GM19240 (cell line): ENCODE results near the gene C17orf75.
"Not testable (repeated sequence)": the region's sequence is repeated elsewhere in the genome, so short reads cannot be mapped to it uniquely, and the experiment has no call there.

Experiments used
- DNase-seq: peaks from one replicate; pipeline ENCODE4 v3.0.0; 2011; ENCODE audit warnings: low spot score; ENCODE audit not compliant: insufficient read length

C17orf75 gene

DNA sequence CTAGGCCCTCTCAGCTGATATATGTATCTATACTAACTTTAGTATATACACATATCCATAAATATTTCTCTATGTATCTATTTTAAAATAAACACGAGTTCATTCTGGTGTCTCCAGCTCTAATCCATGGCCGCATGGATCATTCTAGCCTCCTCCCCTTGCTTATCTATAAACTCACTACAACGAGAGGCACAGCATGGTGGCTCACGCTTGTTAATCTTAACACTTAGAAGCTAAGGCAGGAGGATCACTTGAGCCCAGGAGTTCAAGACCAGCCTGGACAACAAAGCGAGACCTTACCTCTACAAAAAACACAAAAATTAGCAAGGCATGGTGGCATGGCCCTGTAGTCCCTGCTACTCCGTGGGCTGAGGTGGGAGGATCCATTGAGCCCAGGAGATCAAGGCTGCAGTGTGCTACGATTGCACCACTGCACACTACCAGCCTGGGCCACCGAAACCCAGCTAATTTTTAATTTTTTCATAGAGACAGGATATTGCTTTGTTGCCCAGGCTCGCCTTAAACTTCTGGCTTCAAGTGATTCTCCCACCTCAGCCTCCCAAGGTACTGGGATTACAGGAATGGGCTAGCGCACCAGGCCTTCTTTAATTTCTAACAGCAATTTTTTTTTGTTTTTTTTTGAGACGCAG lies 4.1 kb upstream of the C17orf75 start:
- DNase-seq: no peak

DNA sequence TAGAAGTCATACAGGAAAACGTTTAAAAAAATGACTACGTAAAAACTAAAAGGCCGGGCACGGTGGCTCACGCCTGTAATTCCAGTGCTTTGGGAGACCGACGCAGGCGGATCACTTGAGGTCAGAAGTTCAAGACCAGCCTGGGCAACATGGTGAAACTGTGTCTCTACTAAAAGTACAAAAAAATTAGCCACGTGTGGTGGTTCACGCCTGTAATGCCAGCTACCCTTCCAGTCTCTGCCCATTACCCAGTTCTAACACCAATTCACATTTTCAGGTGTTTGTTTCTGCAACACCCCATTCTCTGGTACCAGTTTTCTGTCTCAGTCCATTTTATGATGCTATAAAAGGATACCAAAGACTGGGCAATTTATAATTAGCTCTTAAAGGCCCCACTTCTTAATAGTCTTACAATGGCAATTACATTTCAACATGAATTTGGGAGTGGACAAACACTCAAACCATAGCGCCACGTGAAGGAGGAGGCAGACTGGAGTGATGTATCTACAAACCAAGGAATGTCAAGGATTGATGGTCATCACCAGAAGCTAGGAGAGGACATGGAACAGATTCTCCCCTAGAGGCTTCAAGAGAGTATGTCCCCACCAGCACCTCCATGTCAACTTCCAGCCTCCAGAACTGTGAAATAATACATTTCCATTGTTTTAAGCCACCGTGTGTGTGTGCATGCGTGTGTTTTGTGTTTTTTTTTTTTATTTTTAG lies 791 bp upstream of the C17orf75 start:
- no peak for DNase-seq

DNA sequence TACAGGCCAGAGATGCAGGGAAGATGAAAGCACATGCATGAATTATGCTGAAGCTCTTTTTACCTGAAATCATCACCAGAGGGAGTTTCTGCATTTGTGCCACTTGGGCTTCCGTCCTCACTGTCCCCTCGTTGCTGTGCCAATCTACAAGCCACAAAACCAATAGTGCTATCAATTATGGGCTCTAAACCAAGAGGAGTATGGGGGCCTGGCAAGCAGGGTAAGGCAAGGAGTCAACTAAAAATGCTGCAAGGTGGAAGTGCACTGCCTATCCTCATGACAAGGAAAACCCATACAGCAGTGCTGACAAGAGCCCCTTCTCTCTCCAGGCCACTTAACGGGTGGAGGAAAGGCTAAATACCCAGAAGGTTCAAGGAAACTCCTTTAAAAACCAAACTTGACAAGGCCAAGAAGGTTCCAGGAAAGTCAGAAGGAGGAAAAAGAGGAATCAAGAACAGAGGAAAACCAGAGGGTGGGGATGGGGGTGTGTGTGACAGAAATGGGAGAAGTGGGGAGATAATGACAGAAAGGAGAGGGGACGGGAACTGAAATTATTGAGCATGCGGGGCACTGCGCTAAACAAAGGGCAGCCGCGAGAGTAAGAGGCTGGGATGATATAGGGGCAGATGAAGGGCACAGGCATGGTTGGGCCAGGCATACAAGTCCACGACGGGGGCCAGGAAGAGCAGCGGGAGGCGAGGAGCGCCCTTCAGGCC lies 674 bp downstream of the C17orf75 start:
- peak; percentile 24 for DNase-seq

DNA sequence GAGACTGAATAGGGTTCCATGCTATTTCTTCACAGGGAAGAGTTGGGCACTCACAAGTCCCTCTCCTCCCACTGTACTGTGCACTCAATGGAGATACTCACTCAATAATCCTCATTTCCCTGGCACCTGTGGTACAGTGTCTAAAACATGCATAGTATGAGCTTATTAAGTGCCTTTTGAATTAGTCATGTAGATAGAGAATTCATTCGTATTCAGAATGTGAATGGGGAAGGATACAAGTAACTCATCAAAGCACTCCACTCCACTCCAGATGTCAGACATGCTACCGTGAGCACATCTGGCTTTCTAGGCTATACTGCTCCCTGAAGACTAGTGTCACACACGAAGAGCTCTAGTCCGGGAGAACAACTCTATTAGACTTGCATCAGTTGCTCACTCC lies 6.3 kb downstream of the C17orf75 start:
- DNase-seq: no peak

DNA sequence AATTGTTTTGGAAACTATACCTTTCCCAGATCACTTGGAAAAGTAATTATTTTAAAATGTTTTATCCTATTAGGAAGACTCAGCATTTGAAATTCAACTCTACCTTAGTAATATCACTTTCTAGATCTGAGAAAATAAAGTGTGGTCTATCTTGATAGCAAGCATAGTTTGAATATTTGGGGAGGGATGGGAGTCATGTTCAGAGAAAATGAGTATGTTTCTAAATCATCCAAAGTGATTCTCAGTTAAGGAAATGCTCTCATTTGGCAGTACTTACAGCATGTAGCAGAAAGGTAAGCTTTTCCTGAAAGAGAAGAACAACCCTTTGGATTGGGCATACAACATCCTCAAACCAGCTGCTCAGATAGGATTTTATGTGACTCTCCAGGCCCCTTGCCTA lies 6.9 kb downstream of the C17orf75 start:
- no peak for DNase-seq

DNA sequence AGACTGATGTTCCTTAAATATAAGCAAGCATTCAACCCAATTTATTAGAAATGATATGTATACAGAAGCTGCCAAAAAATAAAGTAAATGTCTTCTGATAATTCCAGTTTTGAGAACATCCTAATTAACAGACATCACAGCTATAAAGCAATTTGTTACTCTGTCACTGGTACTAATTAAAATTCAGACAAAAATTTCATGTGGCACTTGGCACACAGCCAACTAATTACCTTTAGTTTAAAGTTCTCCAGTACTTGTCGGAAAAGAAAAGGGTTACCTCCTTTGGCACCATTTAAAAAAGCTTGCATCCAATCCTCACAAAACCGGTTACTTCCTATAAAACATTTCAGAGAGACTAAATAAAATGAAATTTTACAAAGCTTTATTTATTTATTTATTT lies 8.8 kb downstream of the C17orf75 start:
- DNase-seq: no peak

DNA sequence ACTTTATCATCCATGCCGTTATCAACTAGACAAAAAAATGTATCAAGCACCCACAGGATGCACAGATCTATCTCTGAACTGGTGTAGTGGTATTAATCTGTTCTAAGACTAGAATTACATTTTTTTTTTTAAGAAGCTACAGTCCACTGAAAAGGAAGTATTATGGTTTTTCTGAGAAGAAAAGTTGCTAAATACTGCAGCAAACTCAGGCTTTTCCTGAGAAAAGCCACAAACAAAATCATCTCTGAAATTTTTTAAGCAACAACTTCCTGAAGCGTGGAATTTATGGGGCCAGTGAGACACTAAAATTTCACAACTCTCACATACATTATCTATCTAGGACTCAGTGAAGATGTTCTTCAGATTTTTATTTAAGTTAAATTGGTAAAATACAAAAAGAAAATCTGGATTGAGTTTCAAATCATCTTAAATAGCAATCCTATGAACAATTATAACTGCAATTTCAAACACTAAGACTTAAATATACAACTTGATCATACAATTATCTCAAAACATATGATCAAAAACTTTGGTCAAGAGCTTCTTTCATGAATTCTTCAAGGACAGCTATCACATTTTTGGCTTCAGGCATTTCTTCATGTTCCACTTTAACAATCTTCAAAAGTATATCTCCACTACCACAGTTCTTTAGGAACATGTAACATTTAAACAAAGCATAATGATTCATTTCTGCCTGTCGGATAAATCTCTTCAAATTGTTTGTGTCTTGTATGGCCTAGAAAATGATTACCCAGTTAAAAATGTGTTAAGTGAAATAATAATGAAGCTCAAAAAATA lies 10.5 kb downstream of the C17orf75 start:
- no peak for DNase-seq

DNA sequence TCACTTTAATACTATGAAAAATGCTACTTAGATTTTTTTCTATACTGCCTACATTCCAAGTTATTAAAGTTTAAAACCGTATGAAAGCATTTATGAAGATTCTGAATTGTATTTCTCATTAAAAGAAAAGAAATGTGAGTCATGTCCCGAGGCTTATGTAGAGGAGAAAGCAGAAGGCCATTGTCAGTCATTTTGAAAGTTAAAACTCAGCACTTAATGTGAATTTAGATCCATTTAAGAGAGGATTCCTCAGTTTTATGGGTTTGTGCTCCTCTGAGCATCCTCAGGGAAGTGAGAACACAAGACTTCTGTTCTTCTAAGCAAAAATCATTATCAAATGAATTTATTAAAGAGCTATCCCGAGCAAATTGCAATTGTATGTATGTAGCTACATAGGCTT lies 11.8 kb downstream of the C17orf75 start:
- no peak for DNase-seq

DNA sequence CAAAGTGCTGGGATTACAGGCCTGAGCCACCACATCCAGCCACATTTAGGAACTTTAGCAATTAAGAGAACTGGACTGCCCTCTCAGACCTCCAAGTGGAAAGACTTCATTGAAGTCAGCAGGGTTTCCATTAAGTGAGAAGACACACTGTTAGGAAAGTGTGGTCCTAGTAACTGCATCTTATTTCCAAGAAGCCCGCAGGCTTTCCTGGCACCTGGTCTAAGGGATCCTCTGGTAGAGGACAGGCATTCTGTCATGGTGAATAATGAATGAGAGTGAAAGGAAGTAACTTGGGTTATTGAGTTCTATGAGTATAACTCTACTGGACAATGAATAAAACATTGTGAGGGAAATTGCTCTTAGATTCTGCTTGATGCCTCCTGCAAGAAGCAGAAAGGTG lies 14.1 kb downstream of the C17orf75 start:
- DNase-seq: no peak

DNA sequence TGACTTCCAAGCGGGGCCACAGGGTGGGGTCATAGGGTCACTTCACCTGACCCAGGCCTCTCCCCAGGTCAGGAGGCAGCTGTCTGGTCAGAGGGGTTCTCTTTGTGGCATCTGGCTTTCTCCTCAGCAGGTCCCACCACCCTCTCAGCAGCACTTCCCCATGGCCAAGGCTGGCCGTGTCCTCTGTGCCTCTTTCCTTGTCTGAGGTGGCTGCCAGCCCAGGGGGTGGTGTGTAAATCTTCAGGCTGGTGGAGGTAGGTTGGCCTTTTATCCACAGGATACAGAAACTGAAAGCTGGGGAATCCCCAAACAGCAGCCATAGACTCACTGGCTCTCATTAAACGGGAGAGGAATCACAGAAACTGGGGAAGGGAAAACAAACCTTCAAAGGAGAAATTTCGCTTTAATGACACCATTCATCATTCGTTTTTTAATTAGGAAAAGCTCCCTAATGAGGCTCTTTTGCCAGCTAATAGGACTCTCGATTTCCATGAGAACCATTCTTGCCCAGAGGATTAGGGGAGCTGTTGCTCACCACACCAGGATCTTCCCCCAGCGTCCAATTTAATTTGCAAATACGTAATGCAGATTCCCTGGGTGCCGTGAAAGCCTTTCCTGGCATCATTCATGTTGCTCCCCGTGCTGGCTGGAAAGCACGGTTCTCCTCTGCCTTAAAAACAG lies 18.0 kb downstream of the C17orf75 start:
- no peak for DNase-seq

DNA sequence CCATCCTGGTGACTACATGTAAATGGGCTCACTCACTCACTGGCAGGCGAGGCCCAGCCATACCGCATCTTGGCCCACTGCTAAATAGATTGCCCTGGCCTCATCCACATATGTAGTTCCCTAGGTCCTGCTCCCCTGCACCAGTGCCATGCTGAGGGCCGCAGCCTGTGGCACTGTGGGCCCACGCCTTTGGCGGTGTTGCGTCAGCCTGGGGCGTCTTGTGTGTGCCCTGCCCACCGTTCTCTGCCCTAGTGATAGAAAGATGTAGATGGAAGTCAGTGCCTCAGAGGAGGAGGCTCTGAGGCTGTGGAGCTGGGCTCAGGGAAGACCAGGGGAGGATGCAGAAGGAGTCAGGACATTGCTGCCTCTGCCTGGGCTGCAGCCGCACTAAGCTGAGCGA lies 18.9 kb downstream of the C17orf75 start:
- DNase-seq: no peak

DNA sequence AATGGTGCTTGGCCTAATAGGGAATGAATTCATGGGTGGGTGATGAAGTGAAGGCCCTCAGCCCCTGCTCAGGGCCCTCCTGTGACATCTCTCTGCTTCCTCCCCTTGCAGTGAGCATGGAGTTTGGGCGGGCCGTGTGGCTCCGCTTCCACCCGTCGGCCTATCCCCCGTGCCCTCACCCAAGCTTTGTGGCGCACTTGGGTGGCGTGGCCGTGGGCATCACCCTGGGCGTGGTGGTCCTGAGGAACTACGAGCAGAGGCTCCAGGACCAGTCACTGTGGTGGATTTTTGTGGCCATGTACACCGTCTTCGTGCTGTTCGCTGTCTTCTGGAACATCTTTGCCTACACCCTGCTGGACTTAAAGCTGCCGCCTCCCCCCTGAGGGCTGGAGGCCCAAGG lies 21.1 kb downstream of the C17orf75 start:
- DNase-seq: no peak

DNA sequence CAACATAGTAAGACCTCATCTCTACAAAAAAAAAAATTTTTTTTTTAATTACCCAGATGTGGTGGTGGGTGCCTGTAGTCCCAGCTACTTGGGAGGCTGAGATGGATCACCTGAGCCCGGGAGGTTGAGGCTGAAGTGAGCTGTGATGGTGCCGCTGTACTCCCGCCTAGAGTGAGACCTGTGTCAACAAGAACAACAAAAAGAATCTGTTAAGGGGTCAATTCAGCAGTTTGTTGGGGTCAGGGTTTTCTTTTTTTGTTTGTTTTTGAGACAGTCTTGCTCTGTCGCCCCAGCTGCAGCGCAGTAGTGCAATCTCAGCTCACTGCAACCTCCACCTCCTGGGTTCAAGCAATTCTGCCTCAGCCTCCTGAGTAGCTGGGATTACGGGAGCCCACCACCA lies 21.9 kb downstream of the C17orf75 start:
- DNase-seq: not testable (repeated sequence)

DNA sequence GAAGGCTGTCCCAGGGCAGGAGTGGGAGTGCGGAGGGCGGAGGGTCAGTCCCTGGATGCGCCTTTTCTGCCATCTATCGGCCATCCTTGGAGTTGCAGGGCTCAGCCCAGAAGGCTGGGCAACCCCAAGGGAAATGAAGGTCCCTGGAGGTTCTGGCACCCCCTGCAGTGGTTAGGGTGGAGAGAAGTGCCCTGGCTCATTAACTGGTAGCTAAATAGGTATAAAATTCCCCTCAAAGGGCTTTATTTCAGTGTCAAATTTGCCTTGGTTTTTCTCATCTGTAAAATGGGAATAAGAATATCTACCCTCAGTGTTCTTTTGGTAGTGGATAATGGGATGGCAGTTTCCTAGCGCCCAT lies 22.4 kb downstream of the C17orf75 start:
- DNase-seq: peak; percentile 70

DNA sequence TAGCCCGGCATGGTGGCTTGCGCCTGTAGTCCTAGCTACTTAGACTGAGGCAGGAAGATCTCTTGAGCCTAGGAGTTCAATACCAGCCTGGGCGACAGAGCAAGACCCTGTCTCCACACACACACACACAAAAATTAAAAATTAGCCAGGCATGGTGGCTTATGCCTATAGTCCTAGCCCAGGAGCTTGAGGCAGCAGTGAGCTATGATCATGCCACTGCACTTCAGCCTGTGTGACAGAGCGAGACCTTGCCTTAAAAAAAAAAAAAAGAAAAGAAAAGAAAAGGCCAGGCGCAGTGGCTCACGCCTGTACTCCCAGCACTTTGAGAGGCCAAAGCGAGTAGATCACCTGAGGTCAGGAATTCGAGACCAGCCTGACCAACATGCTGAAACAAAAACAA lies 23.9 kb downstream of the C17orf75 start:
- DNase-seq: no peak

DNA sequence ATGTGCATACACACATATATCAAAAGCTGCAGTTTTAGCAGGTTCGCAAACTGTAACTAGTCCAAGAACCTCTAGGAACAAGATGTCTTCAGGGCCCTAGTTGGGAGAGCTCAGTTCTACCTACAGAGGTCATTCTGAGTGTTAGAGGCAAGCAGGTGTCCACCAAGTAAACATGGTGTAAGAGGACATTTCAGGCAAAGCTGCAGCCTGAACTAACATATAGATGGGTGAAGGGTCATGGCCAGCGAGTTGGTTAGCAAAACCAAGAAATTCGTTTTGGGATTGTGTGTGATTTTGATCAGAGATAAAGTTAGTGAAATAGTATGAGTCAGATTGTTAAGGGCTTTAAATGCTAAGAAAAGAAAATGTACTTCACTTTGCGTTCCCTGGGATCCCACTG lies 24.6 kb downstream of the C17orf75 start:
- DNase-seq: no peak

DNA sequence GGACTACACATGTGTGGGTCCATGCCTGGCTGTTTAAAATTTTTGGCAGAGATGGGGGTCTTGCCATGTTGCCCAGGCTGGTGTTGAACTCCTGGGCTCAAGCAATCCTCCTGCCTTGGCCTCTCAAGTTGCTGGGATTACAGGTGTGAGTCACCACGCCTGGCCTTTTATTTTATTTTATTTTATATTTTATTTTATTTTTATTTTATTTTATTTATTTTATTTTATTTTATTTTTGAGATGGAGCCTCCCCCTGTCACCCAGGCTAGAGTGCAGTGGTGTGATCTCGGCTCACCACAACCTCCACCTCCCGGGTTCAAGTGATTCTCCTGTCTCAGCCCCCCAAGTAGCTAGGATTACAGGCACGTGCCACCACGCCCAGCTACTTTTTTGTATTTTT lies 25.3 kb downstream of the C17orf75 start:
- not testable (repeated sequence) for DNase-seq

DNA sequence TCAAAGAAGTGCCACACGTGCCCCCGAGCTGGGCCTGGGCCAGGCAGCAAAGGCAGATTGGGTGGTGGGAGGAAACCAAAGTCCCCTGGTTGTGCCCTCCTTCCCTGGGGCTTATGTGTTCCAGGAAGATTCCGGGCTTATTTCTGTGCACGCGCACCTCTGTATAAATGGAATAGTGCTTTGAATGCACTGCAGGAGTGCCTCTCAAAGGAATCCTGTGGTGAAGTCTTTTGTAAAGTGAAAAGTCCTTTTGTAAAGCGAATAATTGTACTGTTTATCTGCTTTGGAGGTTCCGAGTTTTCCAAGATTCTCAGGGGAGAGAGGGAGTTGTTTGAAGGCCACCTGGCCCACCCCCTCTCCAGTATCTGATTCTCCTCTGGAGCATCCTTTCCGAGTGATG lies 26.8 kb downstream of the C17orf75 start:
- DNase-seq: no peak

DNA sequence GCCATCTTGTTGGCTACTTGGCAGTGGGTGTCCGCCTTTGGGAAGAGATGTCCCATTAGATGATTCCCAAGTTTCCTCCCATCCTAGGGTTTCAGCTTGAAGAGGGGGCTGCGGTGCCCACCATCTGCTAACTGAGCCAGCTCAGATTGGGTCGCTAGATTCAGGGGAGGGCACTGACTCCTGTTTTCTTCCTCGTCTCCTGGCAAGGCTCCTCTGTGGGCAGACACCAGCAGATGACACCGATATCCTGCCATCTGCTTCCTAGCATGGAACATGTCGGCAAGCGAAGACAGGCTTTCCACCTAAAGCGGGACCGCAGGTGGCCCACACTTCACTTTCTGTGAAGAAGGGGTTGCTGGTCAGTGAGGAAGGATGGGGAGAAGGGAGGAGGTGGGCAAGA lies 27.3 kb downstream of the C17orf75 start:
- DNase-seq: no peak

DNA sequence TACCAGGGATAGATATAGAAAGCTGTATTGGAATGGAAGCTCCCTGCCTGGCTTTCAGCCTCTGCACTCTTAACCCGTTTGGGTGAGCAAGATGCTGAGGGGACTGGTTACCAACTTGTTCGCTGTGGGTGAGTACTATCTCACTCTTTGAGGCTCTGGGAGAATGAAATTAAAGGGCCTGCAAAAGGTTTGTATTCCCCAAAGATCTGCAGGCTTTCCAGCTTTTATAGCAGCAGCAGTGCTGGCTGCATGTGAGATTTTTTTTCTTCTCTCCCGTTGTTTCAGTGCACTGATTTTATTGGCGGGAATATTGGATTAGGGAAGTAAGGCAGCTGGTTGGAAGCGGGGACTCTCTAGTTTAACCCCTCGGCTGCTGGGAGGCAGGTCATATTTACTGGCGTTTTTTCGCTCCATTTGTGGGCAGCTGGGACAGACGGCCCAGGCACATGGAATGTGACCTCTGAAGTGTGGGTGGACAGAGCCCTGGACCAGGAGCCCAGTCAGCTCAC lies 30.9 kb downstream of the C17orf75 start:
- DNase-seq: no peak

DNA sequence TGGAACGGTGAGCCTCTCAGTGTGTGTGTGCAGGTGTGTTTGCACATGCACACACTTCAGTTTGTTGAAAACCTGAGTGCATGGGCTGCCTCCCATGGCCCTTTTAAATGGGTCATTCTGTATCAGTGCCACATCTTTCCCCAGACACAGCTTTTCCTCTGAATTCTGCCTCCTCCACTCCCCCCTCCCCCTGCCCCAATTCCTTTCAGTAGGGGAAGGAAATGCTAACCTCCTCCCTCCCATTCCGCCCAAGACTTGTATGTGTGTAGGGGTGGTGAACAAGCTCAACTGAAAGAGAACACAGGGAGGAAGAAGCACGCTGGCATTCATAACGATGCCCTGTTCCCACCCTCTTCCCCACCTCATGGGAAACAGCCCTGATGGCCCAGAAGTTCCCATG lies 34.3 kb downstream of the C17orf75 start:
- DNase-seq: no peak
